ENCODE measurements around the gene CGB3. TPM values are rescaled to one million over a fixed set of nuclear protein-coding genes. Genes with fewer than 3 reads are reported as not detected.
"Not testable (repeated sequence)": the region's sequence is repeated elsewhere in the genome, so short reads cannot be mapped to it uniquely, and the experiment has no call there.

The CGB3 gene
- total RNA-seq, 1 experiment from 2014 or later, result not detected

- TF ChIP-seq ZFX (IDR thresholded peaks at IDR 0.05) (peak; percentile 53), EZH2 (IDR thresholded peaks at IDR 0.05) (no peak), RAD21 (IDR thresholded peaks at IDR 0.05; ENCODE audit: low read depth) (no peak), EGR1 (IDR thresholded peaks at IDR 0.05; ENCODE audit: low read depth) (peak; percentile 83), ELF1 (IDR thresholded peaks at IDR 0.05; ENCODE audit: borderline replicate concordance, low read depth) (no peak)
These were observed 32.2 kb upstream of the CGB3 start (continued) for GRCh38 chr19:49056101-49056901.

GRCh38 chr19:49050376-49051033, 26.4 kb upstream of the CGB3 start:
- H3K9me2 ChIP-seq (ENCODE audit: insufficient read depth); H3K36me3 ChIP-seq (ENCODE audit: control insufficient read depth in 1 of 2, insufficient read depth in 2 of 2, low read length in 2 of 2); H3K79me2 ChIP-seq (ENCODE audit: insufficient read depth, low read length); RAD21 ChIA-PET (ENCODE audit: low non-redundant PET in 1 of 2, low total read pairs in 2 of 2, uncharacterized antibody in 2 of 2, unreplicated experiment in 2 of 2); H2AFZ ChIP-seq (ENCODE audit: low read depth, low read length, poor library complexity, severe bottlenecking); H4K20me1 ChIP-seq (ENCODE audit: insufficient read depth); H3K27me3 ChIP-seq (ENCODE audit: insufficient read depth, low read length); H3K4me3 ChIP-seq (replicated peaks in 1 of 2; ENCODE audit: low read depth in 1 of 2, low read length in 2 of 2); intact Hi-C loops (cut with micrococcal nuclease); H3K9me3 ChIP-seq (ENCODE audit: control insufficient read depth in 1 of 2, insufficient read depth in 1 of 2, low read depth in 1 of 2, low read length in 2 of 2); POLR2A ChIA-PET; BruUV-seq (replicated peaks); CTCF ChIA-PET: not testable (repeated sequence)
- TF ChIP-seq FOSL1 (IDR thresholded peaks at IDR 0.05; ENCODE audit: low read depth), result peak; percentile 78
- TF ChIP-seq MAX (IDR thresholded peaks at IDR 0.05), result peak; percentile 91
- TF ChIP-seq CBX3 (IDR thresholded peaks at IDR 0.05; ENCODE audit: low read depth), result peak; percentile 68; the same call in 1 of the 2 replicates
- TF ChIP-seq SP1 (IDR thresholded peaks at IDR 0.05; ENCODE audit: low read depth), result peak; percentile 55
- Histone ChIP-seq H3K4me2 (ENCODE audit: low read length) (peak overlapping the region; percentile 61), H3K4me1 (ENCODE audit: control insufficient read depth in 1 of 2, insufficient read depth in 2 of 2, low read length in 2 of 2) (peaks cover 8 to 24% of the 10 kb centered on the region in 2 experiments; a peak in 3 of 4 replicates), H3K9ac (ENCODE audit: low read length) (peak overlapping the region; percentile 36; the same call in 1 of the 2 replicates), H3K27ac (ENCODE audit: low read depth, low read length) (peak overlapping the region; percentile 31; the same call in 1 of the 2 replicates)
- ATAC-seq (peak; percentile 99), DNase-seq (ENCODE audit: low read depth, low spot score) (peak; percentile 65)

- H3K9me3 ChIP-seq (ENCODE audit: control insufficient read depth in 1 of 2, insufficient read depth in 1 of 2, low read depth in 1 of 2, low read length in 2 of 2); H2AFZ ChIP-seq (ENCODE audit: low read depth, low read length, poor library complexity, severe bottlenecking); CTCF ChIA-PET; BruUV-seq (replicated peaks); H3K36me3 ChIP-seq (ENCODE audit: control insufficient read depth in 1 of 2, insufficient read depth in 2 of 2, low read length in 2 of 2); intact Hi-C loops (cut with micrococcal nuclease); H4K20me1 ChIP-seq (ENCODE audit: insufficient read depth); DNase-seq (ENCODE audit: low read depth, low spot score); H3K79me2 ChIP-seq (ENCODE audit: insufficient read depth, low read length); H3K9me2 ChIP-seq (ENCODE audit: insufficient read depth); RAD21 ChIA-PET (ENCODE audit: low non-redundant PET in 1 of 2, low total read pairs in 2 of 2, uncharacterized antibody in 2 of 2, unreplicated experiment in 2 of 2); H3K27me3 ChIP-seq (ENCODE audit: insufficient read depth, low read length); POLR2A ChIA-PET; H3K9ac ChIP-seq (ENCODE audit: low read length); ATAC-seq; H3K27ac ChIP-seq (ENCODE audit: low read depth, low read length); H3K4me3 ChIP-seq (replicated peaks in 1 of 2; ENCODE audit: low read depth in 1 of 2, low read length in 2 of 2): not testable (repeated sequence)
- H3K4me1 ChIP-seq (ENCODE audit: control insufficient read depth in 1 of 2, insufficient read depth in 2 of 2, low read length in 2 of 2), result peaks cover 6 to 21% of the 10 kb centered on the region in 2 experiments; a peak in 3 of 4 replicates
- H3K4me2 ChIP-seq (ENCODE audit: low read length), result peak overlapping the region; percentile 61
These were observed 25.7 kb upstream of the CGB3 start for GRCh38 chr19:49049834-49050233.

GRCh38 chr19:49049011-49049410, 24.9 kb upstream of the CGB3 start, which contains the start of gene CGB8:
Gene CGB8, minus strand, starts transcription at chr19:49049111. Its CDS starts 372 bp downstream, at chr19:49048739.
- H3K9ac ChIP-seq (ENCODE audit: low read length); H3K4me3 ChIP-seq (replicated peaks in 1 of 2; ENCODE audit: low read depth in 1 of 2, low read length in 2 of 2); H3K36me3 ChIP-seq (ENCODE audit: control insufficient read depth in 1 of 2, insufficient read depth in 2 of 2, low read length in 2 of 2); POLR2A ChIA-PET; ATAC-seq; BruUV-seq (replicated peaks); H3K27ac ChIP-seq (ENCODE audit: low read depth, low read length); H2AFZ ChIP-seq (ENCODE audit: low read depth, low read length, poor library complexity, severe bottlenecking); intact Hi-C loops (cut with micrococcal nuclease); H3K9me3 ChIP-seq (ENCODE audit: control insufficient read depth in 1 of 2, insufficient read depth in 1 of 2, low read depth in 1 of 2, low read length in 2 of 2); H3K79me2 ChIP-seq (ENCODE audit: insufficient read depth, low read length); CTCF ChIA-PET; H3K27me3 ChIP-seq (ENCODE audit: insufficient read depth, low read length); RAD21 ChIA-PET (ENCODE audit: low non-redundant PET in 1 of 2, low total read pairs in 2 of 2, uncharacterized antibody in 2 of 2, unreplicated experiment in 2 of 2); DNase-seq (ENCODE audit: low read depth, low spot score); H4K20me1 ChIP-seq (ENCODE audit: insufficient read depth); H3K9me2 ChIP-seq (ENCODE audit: insufficient read depth): not testable (repeated sequence)
- H3K4me2 ChIP-seq (ENCODE audit: low read length), result peak within 1 kb of the TSS; percentile 61
- H3K4me1 ChIP-seq (ENCODE audit: control insufficient read depth in 1 of 2, insufficient read depth in 2 of 2, low read length in 2 of 2), result peaks cover 6 to 21% of the 10 kb centered on the region in 2 experiments; a peak in 3 of 4 replicates

Measured in HCT116 (cell line).